K562 (cell line): ENCODE results near the gene SLC6A8.

ENCODE experiments used
- FUS ChIP-seq: fragments of 200-400 bp; formaldehyde crosslinking; optimal IDR thresholded peaks from 2 replicates; pipeline ENCODE3; 2017; ENCODE audit warnings: low read depth, low read length
- GATA2 ChIP-seq: sonication (generic); formaldehyde crosslinking; IDR thresholded peaks from 2 replicates; pipeline ENCODE4 v1.4.0; 2020; ENCODE audit warnings: mild to moderate bottlenecking, missing genetic modification reagents
- HNRNPLL ChIP-seq: fragments of 200-400 bp; formaldehyde crosslinking; IDR thresholded peaks from 2 replicates; pipeline ENCODE4 v1.6.1; 2017; ENCODE audit warnings: low read length, low read depth, mild to moderate bottlenecking; ENCODE audit not compliant: poor library complexity, severe bottlenecking
- KAT7 ChIP-seq: sonication (generic); formaldehyde crosslinking; IDR thresholded peaks from 2 replicates; pipeline ENCODE4 v1.8.0; 2022; ENCODE audit warnings: missing genetic modification reagents, mild to moderate bottlenecking, borderline replicate concordance
- TEAD4 ChIP-seq, 2 experiments: sonication (generic) in 1 of 2; formaldehyde crosslinking in 1 of 2; IDR thresholded peaks; 2 replicates each; pipeline versions ENCODE4 v1.6.1 to v1.8.0; 2012 to 2022; ENCODE audit warnings: borderline replicate concordance in 1 of 2, inconsistent platforms in 1 of 2, low read length in 1 of 2, mild to moderate bottlenecking in 1 of 2, missing genetic modification reagents in 1 of 2
- YY1 ChIP-seq, 3 experiments: IDR thresholded peaks; 2 replicates each; pipeline ENCODE4 v1.6.1; 2011; ENCODE audit warnings: low read length in 2 of 3, mild to moderate bottlenecking in 2 of 3, moderate library complexity in 2 of 3, borderline replicate concordance in 1 of 3, control low read depth in 1 of 3, low read depth in 1 of 3; ENCODE audit not compliant: insufficient read depth in 3 of 3, insufficient replicate concordance in 2 of 3, control insufficient read depth in 1 of 3, insufficient read length in 1 of 3; ENCODE audit errors: extremely low read depth in 1 of 3
- TF ChIP-seq, protein P1 (sequence below): sonication (generic); formaldehyde crosslinking; IDR thresholded peaks from 2 replicates; pipeline ENCODE4 v1.8.1; 2023; ENCODE audit warnings: mild to moderate bottlenecking, missing genetic modification reagents

DNA sequence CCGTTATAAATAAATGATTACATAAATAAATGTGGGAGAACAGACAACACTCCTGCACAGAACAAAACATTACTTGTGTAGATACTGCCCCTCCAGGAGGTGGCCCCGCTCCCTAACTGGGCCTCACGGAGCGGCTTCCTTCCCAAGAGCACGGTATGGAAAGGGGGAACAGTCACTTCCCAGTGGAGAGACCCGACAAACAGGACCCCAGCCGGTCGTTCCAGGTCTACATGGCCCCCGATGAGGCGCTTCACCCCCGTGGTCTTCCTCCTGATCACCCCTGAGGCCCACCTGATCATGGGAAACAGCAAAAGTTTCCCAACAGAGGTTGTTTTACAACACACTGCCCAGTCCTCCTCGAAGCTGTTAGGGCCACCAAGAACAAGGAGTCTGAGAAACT lies 6.6 kb upstream of the SLC6A8 start:
- TF ChIP-seq GATA2 (CRISPR knock-in tag): no peak
- no peak for TF ChIP-seq HNRNPLL
- TF ChIP-seq, protein P1, sequence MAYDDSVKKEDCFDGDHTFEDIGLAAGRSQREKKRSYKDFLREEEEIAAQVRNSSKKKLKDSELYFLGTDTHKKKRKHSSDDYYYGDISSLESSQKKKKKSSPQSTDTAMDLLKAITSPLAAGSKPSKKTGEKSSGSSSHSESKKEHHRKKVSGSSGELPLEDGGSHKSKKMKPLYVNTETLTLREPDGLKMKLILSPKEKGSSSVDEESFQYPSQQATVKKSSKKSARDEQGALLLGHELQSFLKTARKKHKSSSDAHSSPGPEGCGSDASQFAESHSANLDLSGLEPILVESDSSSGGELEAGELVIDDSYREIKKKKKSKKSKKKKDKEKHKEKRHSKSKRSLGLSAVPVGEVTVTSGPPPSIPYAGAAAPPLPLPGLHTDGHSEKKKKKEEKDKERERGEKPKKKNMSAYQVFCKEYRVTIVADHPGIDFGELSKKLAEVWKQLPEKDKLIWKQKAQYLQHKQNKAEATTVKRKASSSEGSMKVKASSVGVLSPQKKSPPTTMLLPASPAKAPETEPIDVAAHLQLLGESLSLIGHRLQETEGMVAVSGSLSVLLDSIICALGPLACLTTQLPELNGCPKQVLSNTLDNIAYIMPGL: no peak
- TF ChIP-seq FUS: no peak
- no peak for TF ChIP-seq YY1 (IDR thresholded peaks at IDR 0.05; ENCODE audit: borderline replicate concordance in 1 of 3, control insufficient read depth in 1 of 3, extremely low read depth in 1 of 3, insufficient read depth in 3 of 3, insufficient read length in 1 of 3, insufficient replicate concordance in 2 of 3, low read depth in 1 of 3, low read length in 2 of 3)
- TF ChIP-seq KAT7 (CRISPR knock-in tag): no peak
- no peak for TF ChIP-seq TEAD4 (IDR thresholded peaks at IDR 0.05; ENCODE audit: low read length)
- TF ChIP-seq TEAD4 (CRISPR knock-in tag; IDR thresholded peaks at IDR 0.05; ENCODE audit: borderline replicate concordance): no peak
